Central memory CD4-positive, alpha-beta T cell (primary cell): ENCODE data around the gene CDH23.

ENCODE experiments used
- DNase-seq: peaks from one replicate; pipeline ENCODE4 v3.0.0; 2022

CDH23 gene

DNA sequence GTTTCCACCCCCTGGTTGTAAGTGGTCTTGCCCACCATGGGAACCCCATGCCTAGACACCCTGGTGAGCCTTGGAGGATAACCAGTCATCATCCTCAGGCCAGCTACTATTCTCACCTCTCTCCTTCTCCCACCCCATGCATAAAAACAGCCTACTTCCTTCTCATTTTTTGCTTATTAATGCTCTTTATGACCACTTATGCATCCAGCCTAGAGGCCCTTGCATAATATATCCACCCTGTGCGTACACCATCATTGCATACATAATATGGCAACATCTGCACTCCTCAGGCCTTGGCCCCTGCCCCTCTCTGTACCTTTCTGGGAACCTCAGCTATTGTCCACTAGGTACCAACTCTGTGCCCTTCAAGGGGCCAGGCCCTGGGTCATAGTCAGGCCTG, 91.0 kb downstream of the CDH23 start:
- no peak for DNase-seq

DNA sequence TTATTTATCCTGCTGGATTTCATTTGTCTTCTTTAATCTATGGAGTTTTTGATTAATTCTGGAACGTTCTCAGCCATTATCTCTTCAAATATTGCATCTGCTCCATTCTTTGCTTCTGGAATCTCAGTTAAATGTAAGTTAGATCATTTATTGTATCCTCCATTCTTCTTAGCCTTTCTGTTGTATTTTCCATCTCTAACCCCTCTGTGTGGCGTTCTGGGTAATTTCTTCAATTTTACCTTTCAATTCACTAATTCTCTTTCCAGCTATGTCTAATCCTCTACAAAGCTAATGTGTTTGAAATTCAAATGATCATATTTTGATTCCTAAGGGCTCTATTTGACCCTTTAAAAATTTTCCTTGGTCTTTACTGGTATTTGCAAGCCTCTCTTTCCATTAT, 92.4 kb downstream of the CDH23 start:
- DNase-seq: no peak

DNA sequence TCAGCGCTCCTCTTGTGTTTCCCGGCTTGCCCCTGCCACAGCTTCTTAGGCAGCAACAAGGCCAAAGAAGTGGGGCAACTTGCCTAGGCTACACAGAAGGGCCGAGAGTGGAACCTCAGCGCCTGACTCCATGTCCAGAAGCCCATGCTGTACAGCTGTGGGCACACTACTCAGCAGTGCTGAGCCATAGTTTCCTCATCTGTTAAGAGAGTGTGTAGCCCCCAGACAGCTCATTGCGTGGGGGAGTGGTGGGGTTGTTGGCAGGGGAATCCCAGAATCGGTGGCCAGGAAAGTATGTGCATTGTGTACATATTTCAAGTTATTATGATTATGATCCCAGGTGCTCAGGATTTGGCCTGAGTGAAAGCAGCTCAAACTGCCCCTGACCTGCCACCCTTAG, 96.2 kb downstream of the CDH23 start:
- no peak for DNase-seq

- no peak for DNase-seq
Measured at GRCh38 chr10:71493741-71494140, 97.0 kb downstream of the CDH23 start.

DNA sequence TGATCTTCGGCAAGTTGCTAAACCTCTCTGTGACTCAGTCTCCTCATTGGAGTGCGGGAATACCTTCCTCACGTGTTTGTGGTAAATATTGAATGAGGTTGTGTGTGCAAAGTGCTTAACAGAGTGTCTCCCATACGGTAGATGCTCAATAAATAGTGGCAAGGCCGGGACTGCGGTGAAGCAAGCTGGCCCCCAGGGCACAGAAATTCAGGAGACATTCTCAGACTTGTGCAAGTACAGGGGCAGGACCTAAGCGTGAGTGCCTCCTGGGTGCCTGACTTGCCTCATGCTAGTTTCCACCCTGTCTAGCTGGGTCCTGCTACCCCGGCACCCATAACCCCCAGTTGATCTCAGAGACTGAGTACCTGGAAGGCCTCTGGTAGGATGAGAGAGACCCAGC, 97.8 kb downstream of the CDH23 start:
- no peak for DNase-seq

- no peak for DNase-seq
Measured at GRCh38 chr10:71494980-71495381, 98.3 kb downstream of the CDH23 start.

DNA sequence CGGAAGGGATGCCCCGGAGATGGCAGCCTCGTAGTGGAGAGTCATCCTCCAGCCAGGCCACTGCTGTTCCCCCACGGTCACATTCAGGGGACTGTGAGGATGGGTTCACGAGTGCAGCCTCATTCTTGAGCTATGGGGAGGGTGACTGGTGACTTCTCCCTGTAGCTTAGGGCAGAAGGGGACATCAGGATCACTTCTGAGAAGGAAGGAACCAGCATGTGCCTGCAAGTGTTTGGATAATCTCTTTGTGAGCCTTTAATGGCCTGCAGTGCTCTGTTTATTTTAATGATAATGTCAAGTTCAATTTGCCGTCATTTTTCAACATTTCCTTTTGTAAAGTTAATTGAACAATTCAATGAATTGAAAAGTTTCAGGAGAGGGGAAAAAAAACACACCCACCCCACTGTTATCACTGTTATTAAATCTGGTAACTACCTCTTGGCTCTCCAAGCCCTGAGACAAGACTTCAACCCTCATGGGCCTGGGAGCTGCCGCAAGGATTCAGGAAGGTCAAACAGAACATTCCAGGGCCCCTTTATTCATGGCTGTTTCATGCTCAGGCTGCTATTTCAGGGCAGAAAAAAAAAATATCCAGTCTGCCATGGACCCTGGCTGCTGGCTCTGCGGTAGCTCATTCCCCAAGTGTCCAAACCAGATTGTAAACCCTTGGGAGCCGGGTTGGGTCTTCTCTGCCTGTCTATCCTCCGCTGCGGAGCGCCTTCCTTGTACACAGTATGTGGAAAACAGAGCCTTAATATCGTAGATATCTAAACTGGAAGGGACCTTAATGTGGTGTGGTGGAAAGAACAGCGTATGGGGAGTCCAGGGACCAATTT, 100.4 kb downstream of the CDH23 start:
- DNase-seq: no peak

GRCh38 chr10:71497763-71498326, 101.1 kb downstream of the CDH23 start:
- DNase-seq: no peak

DNA sequence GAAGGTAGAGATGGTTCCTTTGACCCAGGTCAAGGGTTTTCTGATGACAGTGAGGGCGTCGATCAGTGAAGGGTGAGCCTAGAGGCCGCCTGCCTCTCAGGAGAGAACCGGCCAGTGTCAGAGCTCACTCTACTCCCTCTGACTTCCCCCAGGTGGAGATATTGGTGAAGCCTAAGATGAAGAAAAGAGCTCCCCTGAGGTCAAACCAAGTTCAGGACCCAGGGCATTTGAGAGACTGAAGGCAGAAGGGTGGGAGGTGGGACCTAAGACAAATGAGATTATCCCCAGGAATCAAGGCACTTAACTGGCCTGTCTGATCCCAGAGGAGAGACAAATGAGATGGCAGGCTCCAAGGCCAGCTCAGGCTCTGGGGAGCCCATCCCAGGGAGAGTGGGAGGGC, 104.7 kb downstream of the CDH23 start:
- DNase-seq: no peak

GRCh38 chr10:71502190-71502589, 105.5 kb downstream of the CDH23 start:
- DNase-seq: no peak

DNA sequence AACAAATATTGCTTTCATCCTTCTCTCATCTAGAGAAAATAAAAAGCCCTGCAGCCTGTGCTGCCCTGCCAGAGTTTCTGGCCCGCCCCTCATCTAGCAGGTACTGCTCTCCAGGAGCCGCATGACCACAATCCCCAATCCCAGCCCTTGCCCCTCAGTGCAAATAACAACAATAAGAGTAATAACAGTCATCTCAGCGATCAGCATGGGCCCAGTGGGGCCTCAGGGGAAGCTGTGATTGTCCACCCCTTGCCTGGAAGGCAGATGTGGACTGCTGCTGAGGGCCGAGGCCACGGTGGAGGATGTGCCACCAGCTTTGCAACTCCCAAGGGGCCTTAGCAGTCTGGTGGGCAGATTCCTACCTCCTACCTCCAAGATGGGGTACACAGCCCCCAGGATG, 106.1 kb downstream of the CDH23 start:
- no peak for DNase-seq

GRCh38 chr10:71504168-71504567, 107.4 kb downstream of the CDH23 start:
- DNase-seq: no peak

DNA sequence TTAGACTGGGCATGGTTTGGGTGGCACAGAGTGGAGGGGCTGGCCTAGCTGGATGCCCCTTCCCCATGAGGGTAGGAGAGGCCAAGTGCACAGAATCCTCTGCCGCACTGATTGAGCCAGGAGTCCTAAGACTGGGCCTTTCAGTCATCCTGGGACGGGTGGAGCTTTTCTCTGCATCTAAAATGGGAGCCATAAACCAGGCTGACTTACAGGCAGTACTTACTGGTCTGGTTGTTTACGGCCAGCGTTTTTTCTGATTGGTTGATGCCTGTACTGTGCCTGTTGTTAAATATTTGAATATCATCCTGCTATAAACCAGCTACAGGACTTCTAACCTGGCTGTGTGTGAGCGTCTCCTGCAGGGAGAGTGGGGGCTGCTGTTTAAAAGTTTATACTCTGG, 107.8 kb downstream of the CDH23 start:
- DNase-seq: no peak

GRCh38 chr10:71505862-71506261, 109.1 kb downstream of the CDH23 start:
- DNase-seq: no peak

- no peak for DNase-seq
Measured at GRCh38 chr10:71509444-71509843, 112.7 kb downstream of the CDH23 start.

GRCh38 chr10:71511206-71511605, 114.5 kb downstream of the CDH23 start:
- no peak for DNase-seq

- no peak for DNase-seq
Measured at GRCh38 chr10:71512312-71512711, 115.6 kb downstream of the CDH23 start.

DNA sequence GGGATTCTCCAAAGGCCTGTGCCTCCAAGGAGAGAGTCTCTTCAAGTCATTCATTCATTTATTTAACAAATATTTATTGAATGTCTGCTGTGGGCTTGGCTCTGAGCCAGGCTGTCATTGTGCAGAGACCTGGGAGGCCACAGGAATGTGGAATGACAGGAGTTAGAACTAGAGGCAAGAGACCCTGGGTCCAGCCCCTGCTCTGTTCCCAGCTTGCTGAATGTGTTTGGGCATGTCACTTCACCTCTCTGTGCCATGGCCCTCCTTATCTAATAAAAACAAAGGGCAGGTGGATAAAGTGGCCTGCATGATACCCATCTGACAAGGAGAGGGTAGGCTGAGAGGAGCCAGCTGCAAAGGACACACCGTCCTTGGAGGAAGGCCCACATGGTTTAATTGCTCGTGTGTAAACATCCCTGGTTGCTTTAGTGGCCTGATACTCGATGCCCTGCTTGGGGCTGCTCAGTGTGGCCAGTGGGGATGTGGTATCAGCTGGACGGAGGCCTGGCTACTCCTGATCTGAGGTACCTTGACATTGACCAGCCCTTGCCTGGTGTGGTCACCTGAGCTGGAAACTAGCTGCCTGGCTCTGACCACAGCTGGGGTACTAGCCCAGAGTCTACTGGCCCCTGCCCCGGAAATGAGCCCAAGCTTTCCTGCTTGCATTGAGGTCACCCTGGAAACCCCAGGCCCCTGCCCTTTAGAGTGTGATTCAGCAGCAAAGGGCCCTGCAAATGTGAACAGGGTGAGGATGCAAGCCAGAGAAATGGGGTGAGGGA, 116.2 kb downstream of the CDH23 start:
- no peak for DNase-seq

DNA sequence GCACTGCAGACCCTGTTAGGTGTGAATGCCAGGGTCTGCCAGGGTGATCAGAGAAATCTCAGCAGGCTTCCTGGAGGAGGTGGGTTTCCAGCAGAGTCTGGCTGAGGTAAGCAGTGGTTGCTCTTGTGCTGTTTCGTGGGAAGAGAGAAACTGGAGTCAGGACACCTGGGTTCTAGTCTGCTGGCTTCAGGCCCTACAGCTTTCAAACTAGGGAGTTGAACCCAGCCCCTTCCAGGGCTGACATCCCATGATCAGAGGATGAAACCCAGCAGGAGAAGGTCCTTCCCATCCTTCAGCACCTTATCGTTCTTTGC, 116.8 kb downstream of the CDH23 start:
- no peak for DNase-seq

GRCh38 chr10:71513936-71514335, 117.2 kb downstream of the CDH23 start:
- no peak for DNase-seq

DNA sequence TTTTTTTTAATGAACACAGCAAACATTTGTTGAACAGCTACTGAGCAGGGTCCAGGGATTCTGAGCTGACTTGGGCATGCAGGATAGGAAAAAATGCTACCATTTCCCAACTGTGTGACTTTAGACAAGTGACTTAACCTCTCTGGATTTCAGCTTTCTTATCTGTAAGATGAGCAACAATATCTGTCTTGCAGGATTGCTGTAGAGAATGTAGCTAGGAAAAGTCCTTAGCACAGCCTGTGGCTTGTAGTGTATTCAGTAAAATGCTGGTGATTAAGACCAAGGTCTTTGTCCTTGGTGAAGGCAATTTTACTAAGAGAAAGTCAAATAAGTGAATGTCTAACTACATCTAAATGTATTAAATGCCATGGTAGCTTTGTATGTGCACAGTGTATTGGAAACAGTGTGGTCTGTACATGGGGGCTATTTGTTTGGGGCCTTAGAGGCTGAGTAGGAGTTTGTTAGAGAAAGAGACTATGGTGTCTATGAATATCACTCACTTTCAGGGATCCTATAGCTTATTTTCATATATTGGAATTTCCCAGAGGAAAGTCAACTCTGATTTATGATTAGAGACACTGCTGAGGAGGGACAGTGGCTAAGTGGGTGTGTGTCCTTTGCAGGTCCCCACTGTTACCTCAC, 118.9 kb downstream of the CDH23 start:
- no peak for DNase-seq

GRCh38 chr10:71516890-71517289, 120.2 kb downstream of the CDH23 start:
- no peak for DNase-seq

DNA sequence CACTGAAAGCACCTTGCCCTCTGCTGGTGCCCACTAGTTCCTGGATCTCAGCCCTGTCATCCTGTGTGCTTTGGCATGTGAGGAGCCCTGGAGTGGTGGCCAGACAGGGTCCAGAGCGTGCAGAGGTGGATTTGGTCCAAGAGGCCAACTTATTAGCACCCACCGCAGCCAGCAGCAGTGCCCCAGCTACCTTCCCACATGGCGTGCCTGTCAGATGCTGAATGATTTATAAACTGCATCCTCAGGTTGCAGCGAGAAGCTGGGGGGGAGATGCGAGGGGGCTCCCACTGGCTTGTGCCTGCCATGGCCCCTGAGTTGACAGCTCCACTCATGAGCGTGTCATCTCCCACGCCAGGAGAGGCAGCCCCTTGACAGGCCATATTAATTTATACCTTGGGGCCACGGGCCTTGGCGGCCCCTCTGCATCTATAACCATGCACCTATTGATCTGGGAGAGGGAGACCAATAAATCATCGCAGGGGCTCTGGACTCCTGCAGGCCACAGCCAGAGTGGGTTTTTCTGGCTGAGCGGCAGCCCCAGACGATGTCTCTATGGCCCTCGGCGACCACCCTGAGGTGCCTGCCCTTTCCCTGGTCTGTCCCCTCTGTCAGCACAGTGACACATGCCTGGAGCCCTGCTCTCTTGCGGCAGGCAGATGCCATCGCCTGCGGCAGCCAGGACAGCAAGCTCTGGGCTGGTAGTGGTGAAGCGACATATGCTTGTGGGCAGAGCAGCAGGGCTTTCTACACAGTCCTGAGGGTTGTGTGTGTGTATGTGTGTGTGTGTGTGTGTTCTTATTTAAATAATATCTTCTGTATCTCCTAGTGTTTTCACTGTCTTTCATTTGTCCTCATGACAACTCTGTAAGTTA, 120.8 kb downstream of the CDH23 start:
- no peak for DNase-seq
